Upper lobe of left lung (tissue), 6 donors: ENCODE results near the gene NR2F1-AS1. TPM values are rescaled to one million over a fixed set of nuclear protein-coding genes. Genes with fewer than 3 reads are reported as not detected.

Source experiments
- ATAC-seq, 2 donors: fragments of 200-7000 bp; cut with Tn5 transposase; one replicate each; pipeline ENCODE4 v1.9.1; 2022; ENCODE audit warnings: mild to moderate bottlenecking in 2 of 2, moderate library complexity in 2 of 2; ENCODE audit not compliant: low FRiP score in 2 of 2
- DNase-seq, 2 donors: peaks; one replicate each; pipeline ENCODE4 v3.0.0-alpha.2; 2019 to 2020
- H3K27ac ChIP-seq, 4 donors: fragments of 200-600 bp; sonication (generic); one replicate each; pipeline ENCODE4 v1.5.1; 2016 to 2019
- H3K27me3 ChIP-seq, 4 donors: fragments of 200-600 bp; sonication (generic); one replicate each; pipeline ENCODE4 v1.5.1; 2017 to 2019
- H3K36me3 ChIP-seq, 4 donors: fragments of 200-600 bp; sonication (generic); one replicate each; pipeline ENCODE4 v1.5.1; 2016 to 2019
- H3K4me1 ChIP-seq, 4 donors: fragments of 200-600 bp; sonication (generic); one replicate each; pipeline ENCODE4 v1.5.1; 2018 to 2019
- H3K4me3 ChIP-seq, 4 donors: fragments of 200-600 bp; sonication (generic); one replicate each; pipeline ENCODE4 v1.5.1; 2017 to 2019; ENCODE audit warnings: mild to moderate bottlenecking in 2 of 4, moderate library complexity in 1 of 4
- H3K9me3 ChIP-seq, 4 donors: fragments of 200-600 bp; sonication (generic); one replicate each; pipeline ENCODE4 v1.5.1; 2018 to 2019
- CTCF ChIP-seq, 6 experiments: fragments of 450-650 bp in 4 of 6; fragments of 200-600 bp in 2 of 6; sonication (generic) in 2 of 6; IDR thresholded peaks; one replicate each; pipeline ENCODE4 v1.5.1; 2016 to 2019; ENCODE audit warnings: antibody characterized with exemption in 6 of 6
- EP300 ChIP-seq, 4 donors: sonication (generic); formaldehyde crosslinking; IDR thresholded peaks; one replicate each; pipeline ENCODE4 v1.5.1; 2017; ENCODE audit warnings: antibody characterized with exemption in 4 of 4, control low read depth in 2 of 4
- POLR2A ChIP-seq, 4 donors: fragments of 450-650 bp; IDR thresholded peaks; one replicate each; pipeline ENCODE4 v1.5.1; 2016 to 2017; ENCODE audit warnings: antibody characterized with exemption in 4 of 4, mild to moderate bottlenecking in 2 of 4
- POLR2AphosphoS5 ChIP-seq, 2 donors: sonication (generic); formaldehyde crosslinking; IDR thresholded peaks; one replicate each; pipeline ENCODE4 v1.5.1; 2017; ENCODE audit warnings: antibody characterized with exemption in 2 of 2
- WGBS, 2 donors: methylation state at CpG; one replicate each; pipeline ENCODE4 v1.1.5; 2017 to 2018; 5-methylcytosine and 5-hydroxymethylcytosine counted together
- total RNA-seq, 6 donors: library from RNA; depleted of rRNA in 4 of 6; stranded (reverse); fragments of >200 nt in 4 of 6; gene quantifications; one replicate each; pipeline versions ENCODE4 v1.1.0 to v1.2.1, GENCODE V29; 2016 to 2021
- donor health status: DM: no; HTN: no; CAD: no; lungs with moderate emphysema.
- donor health status: DM: no; HTN: yes; CAD: no; lungs with severe emphysema.

Gene NR2F1-AS1
- total RNA-seq, 6 donors from 2014 or later, result 4.4 to 19.9 (median 11.4) TPM

GRCh38 chr5:93422652-93423280 is 158.3 kb downstream of the NR2F1-AS1 start:
- no peaks in the 10 kb centered on the region for H3K27me3 ChIP-seq
- H3K4me1 ChIP-seq, result peaks cover 0 to 4% (median 0%) of the 10 kb centered on the region in 4 donors
- no peaks in the 10 kb centered on the region for H3K9me3 ChIP-seq
- 50 to 57% methylated on average over 5 of the region's 5 CpGs for WGBS, 2 donors
- ATAC-seq (no peak), DNase-seq (no peak)
- H3K27ac ChIP-seq, result no peak overlapping the region
- no peak overlapping the region for H3K4me3 ChIP-seq
- TF ChIP-seq CTCF (IDR thresholded peaks at IDR 0.05), result no peak
- TF ChIP-seq POLR2A (IDR thresholded peaks at IDR 0.05), result no peak
- TF ChIP-seq POLR2AphosphoS5 (IDR thresholded peaks at IDR 0.05), result no peak
- TF ChIP-seq EP300 (IDR thresholded peaks at IDR 0.05), result no peak
- no peaks in the 10 kb centered on the region for H3K36me3 ChIP-seq

- Histone ChIP-seq H3K27ac (no peak overlapping the region), H3K36me3 (no peaks in the 10 kb centered on the region), H3K4me3 (no peak overlapping the region), H3K27me3 (no peaks in the 10 kb centered on the region), H3K9me3 (no peaks in the 10 kb centered on the region), H3K4me1 (peaks cover 0 to 4% (median 0%) of the 10 kb centered on the region in 4 donors)
- 76 to 81% methylated on average over 9 of the region's 9 CpGs for WGBS, 2 donors
- DNase-seq (no peak), ATAC-seq (no peak)
- no peak for TF ChIP-seq CTCF (IDR thresholded peaks at IDR 0.05)
- no peak for TF ChIP-seq EP300 (IDR thresholded peaks at IDR 0.05)
- TF ChIP-seq POLR2A (IDR thresholded peaks at IDR 0.05), result no peak
- TF ChIP-seq POLR2AphosphoS5 (IDR thresholded peaks at IDR 0.05), result no peak
Observed at GRCh38 chr5:93421987-93422401, 159.0 kb downstream of the NR2F1-AS1 start.

- ATAC-seq, result no peak
- TF ChIP-seq POLR2AphosphoS5 (IDR thresholded peaks at IDR 0.05), result no peak
- TF ChIP-seq EP300 (IDR thresholded peaks at IDR 0.05), result no peak
- TF ChIP-seq POLR2A (IDR thresholded peaks at IDR 0.05), result no peak
- no peak for TF ChIP-seq CTCF (IDR thresholded peaks at IDR 0.05)
- Histone ChIP-seq H3K27me3 (no peaks in the 10 kb centered on the region), H3K27ac (no peak overlapping the region), H3K4me1 (peaks cover 0 to 4% (median 0%) of the 10 kb centered on the region in 4 donors), H3K9me3 (no peaks in the 10 kb centered on the region), H3K4me3 (no peak overlapping the region), H3K36me3 (no peaks in the 10 kb centered on the region)
- no peak for DNase-seq
- WGBS, 2 donors, result 82 to 91% methylated on average over 6 of the region's 6 CpGs
Observed at GRCh38 chr5:93421468-93421867, 159.6 kb downstream of the NR2F1-AS1 start.

- no peak overlapping the region for H3K4me3 ChIP-seq
- no peak for ATAC-seq
Observed at GRCh38 chr5:93417490-93417889, 163.5 kb downstream of the NR2F1-AS1 start.

More at GRCh38 chr5:93417490-93417889, 163.5 kb downstream of the NR2F1-AS1 start:
- no peak for DNase-seq
- Histone ChIP-seq H3K27ac (no peak overlapping the region), H3K36me3 (no peaks in the 10 kb centered on the region), H3K27me3 (no peaks in the 10 kb centered on the region), H3K9me3 (no peaks in the 10 kb centered on the region), H3K4me1 (no peaks in the 10 kb centered on the region)
- WGBS, 2 donors, result 94 to 95% methylated on average over 3 of the region's 3 CpGs
- TF ChIP-seq POLR2AphosphoS5 (IDR thresholded peaks at IDR 0.05) (no peak), CTCF (IDR thresholded peaks at IDR 0.05) (no peak), EP300 (IDR thresholded peaks at IDR 0.05) (no peak), POLR2A (IDR thresholded peaks at IDR 0.05) (no peak)
